HG02943 (cell line): ENCODE results near the gene MAD2L1BP.
"Not testable (repeated sequence)": the region's sequence is repeated elsewhere in the genome, so short reads cannot be mapped to it uniquely, and the experiment has no call there.

ENCODE experiments used
- ATAC-seq: cut with Tn5 transposase; IDR thresholded peaks from one replicate; pipeline ENCODE4 v1.9.1; 2021; ENCODE audit warnings: mild to moderate bottlenecking, low read depth, moderate library complexity; ENCODE audit not compliant: unreplicated experiment

Gene MAD2L1BP

GRCh38 chr6:43635387-43636307 is at the start of gene MAD2L1BP:
Gene MAD2L1BP (plus strand): TSS chr6:43635840. CDS start chr6:43635876, 36 bp downstream.
- ATAC-seq = no peak

- ATAC-seq = no peak
Observed at GRCh38 chr6:43588194-43588593, 47.4 kb upstream of the MAD2L1BP start.

GRCh38 chr6:43589564-43589963 is 46.1 kb upstream of the MAD2L1BP start:
- ATAC-seq = not testable (repeated sequence)

GRCh38 chr6:43593938-43594337 is 41.7 kb upstream of the MAD2L1BP start:
- no peak for ATAC-seq

GRCh38 chr6:43600595-43600994 is 35.0 kb upstream of the MAD2L1BP start:
- no peak for ATAC-seq

GRCh38 chr6:43604174-43604573 is 31.5 kb upstream of the MAD2L1BP start:
- no peak for ATAC-seq

GRCh38 chr6:43606019-43606418 is 29.6 kb upstream of the MAD2L1BP start:
- ATAC-seq = no peak

- ATAC-seq = no peak
Observed at GRCh38 chr6:43608310-43608763, 27.3 kb upstream of the MAD2L1BP start.

GRCh38 chr6:43608807-43609206 is 26.8 kb upstream of the MAD2L1BP start:
- ATAC-seq = no peak

- no peak for ATAC-seq
Observed at GRCh38 chr6:43609402-43609801, 26.2 kb upstream of the MAD2L1BP start.

GRCh38 chr6:43610431-43610830 is 25.2 kb upstream of the MAD2L1BP start:
- no peak for ATAC-seq

- no peak for ATAC-seq
Observed at GRCh38 chr6:43613721-43614395, 21.8 kb upstream of the MAD2L1BP start.

- no peak for ATAC-seq
Observed at GRCh38 chr6:43614396-43614730, 21.3 kb upstream of the MAD2L1BP start.

- ATAC-seq = no peak
Observed at GRCh38 chr6:43616725-43617472, 18.7 kb upstream of the MAD2L1BP start.

GRCh38 chr6:43621078-43621835 is 14.4 kb upstream of the MAD2L1BP start:
- no peak for ATAC-seq

GRCh38 chr6:43621836-43622180 is 13.8 kb upstream of the MAD2L1BP start:
- ATAC-seq = no peak

GRCh38 chr6:43622541-43622940 is 13.1 kb upstream of the MAD2L1BP start:
- no peak for ATAC-seq

GRCh38 chr6:43623880-43624785 is 11.5 kb upstream of the MAD2L1BP start:
- ATAC-seq = no peak

GRCh38 chr6:43624786-43625288 is 10.8 kb upstream of the MAD2L1BP start:
- ATAC-seq = no peak
